AG10803 (cell line): ENCODE measurements around the gene PDCD7.
"Not testable (repeated sequence)": the region's sequence is repeated elsewhere in the genome, so short reads cannot be mapped to it uniquely, and the experiment has no call there.

Source experiments
- DNase-seq: peaks from one replicate; pipeline ENCODE4 v3.0.0; 2010; ENCODE audit warnings: low read depth
- H3K4me3 ChIP-seq: 2 replicates; pipeline ENCODE4 v1.5.1; 2011; ENCODE audit warnings: mild to moderate bottlenecking, low read length, control low read depth
- TF ChIP-seq, protein P1 (sequence below): conservative IDR thresholded peaks from 2 replicates; pipeline ENCODE4 v1.5.1; 2011; ENCODE audit warnings: mild to moderate bottlenecking, low read length, control low read depth, inconsistent platforms

The PDCD7 gene

DNA sequence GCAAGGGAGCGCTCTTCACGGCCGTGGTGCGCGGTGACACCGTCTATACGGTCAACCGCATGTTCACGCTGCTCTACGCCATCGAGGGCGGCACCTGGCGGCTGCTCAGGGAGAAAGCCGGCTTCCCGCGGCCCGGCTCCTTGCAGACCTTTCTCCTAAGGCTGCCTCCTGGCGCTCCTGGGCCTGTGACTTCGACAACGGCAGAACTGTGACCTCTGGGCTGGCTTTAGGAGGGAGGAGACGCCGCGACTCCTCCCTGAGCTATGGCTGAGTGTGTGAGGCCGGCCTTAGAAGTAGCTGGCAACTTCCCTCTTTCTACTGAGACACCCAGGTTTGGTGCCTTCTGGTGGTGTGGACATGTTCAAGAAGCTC lies 55.6 kb downstream of the PDCD7 start:
- H3K4me3 ChIP-seq, result no peak overlapping the region
- peak; percentile 55 for DNase-seq
- TF ChIP-seq, protein P1, sequence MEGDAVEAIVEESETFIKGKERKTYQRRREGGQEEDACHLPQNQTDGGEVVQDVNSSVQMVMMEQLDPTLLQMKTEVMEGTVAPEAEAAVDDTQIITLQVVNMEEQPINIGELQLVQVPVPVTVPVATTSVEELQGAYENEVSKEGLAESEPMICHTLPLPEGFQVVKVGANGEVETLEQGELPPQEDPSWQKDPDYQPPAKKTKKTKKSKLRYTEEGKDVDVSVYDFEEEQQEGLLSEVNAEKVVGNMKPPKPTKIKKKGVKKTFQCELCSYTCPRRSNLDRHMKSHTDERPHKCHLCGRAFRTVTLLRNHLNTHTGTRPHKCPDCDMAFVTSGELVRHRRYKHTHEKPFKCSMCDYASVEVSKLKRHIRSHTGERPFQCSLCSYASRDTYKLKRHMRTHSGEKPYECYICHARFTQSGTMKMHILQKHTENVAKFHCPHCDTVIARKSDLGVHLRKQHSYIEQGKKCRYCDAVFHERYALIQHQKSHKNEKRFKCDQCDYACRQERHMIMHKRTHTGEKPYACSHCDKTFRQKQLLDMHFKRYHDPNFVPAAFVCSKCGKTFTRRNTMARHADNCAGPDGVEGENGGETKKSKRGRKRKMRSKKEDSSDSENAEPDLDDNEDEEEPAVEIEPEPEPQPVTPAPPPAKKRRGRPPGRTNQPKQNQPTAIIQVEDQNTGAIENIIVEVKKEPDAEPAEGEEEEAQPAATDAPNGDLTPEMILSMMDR, result peak; percentile 68

DNA sequence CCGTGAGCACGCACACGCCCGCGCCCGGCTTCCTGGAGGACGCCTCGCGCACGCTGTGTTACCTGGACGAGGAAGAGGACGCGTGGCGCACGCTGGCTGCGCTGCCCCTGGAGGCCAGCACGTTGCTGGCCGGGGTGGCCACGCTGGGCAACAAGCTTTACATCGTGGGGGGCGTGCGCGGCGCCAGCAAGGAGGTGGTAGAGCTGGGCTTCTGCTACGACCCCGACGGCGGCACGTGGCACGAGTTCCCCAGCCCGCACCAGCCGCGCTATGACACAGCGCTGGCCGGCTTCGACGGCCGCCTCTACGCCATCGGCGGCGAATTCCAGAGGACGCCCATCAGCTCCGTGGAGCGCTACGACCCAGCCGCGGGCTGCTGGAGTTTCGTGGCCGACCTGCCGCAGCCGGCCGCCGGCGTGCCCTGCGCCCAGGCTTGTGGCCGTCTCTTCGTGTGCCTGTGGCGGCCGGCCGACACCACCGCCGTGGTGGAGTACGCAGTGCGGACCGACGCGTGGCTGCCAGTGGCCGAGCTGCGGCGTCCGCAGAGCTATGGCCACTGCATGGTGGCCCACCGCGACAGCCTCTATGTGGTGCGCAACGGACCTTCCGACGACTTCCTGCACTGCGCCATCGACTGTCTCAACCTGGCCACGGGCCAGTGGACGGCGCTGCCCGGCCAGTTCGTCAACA lies 56.2 kb downstream of the PDCD7 start:
- no peak overlapping the region for H3K4me3 ChIP-seq
- DNase-seq, result no peak
- TF ChIP-seq, protein P1, result no peak

DNA sequence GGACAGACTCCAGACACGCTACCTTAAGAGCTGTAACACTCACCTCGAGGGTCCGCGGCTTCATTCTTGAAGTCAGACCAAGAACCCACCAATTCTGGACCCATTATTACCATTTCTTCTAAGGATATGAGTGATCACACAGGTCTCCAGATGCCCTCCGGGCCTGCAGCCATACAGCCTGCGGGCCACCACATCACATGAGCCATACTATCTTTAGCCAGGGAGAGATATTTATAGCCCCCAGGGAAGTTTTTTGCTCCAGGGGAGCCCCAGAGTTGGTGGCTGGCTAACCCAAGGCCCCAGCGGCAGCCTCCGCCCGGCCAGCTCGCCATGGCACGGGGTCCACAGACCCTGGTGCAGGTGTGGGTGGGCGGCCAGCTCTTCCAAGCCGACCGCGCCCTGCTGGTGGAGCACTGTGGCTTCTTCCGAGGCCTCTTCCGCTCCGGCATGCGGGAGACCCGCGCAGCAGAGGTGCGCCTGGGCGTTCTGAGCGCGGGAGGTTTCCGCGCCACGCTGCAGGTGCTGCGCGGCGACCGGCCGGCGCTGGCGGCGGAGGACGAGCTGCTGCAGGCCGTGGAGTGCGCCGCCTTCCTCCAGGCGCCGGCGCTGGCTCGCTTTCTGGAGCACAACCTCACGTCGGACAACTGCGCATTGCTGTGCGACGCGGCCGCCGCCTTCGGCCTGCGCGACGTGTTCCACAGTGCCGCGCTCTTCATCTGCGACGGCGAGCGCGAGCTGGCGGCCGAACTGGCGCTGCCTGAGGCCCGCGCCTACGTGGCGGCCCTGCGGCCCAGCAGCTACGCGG lies 56.9 kb downstream of the PDCD7 start, which contains the start of gene KBTBD13:
TSS of gene KBTBD13 (plus strand) at position 261 of the 805 bp plus-strand sequence. CDS start at position 331, 70 bp downstream.
- no peak for DNase-seq
- H3K4me3 ChIP-seq, result no peak within 1 kb of the TSS
- TF ChIP-seq, protein P1, result no peak

DNA sequence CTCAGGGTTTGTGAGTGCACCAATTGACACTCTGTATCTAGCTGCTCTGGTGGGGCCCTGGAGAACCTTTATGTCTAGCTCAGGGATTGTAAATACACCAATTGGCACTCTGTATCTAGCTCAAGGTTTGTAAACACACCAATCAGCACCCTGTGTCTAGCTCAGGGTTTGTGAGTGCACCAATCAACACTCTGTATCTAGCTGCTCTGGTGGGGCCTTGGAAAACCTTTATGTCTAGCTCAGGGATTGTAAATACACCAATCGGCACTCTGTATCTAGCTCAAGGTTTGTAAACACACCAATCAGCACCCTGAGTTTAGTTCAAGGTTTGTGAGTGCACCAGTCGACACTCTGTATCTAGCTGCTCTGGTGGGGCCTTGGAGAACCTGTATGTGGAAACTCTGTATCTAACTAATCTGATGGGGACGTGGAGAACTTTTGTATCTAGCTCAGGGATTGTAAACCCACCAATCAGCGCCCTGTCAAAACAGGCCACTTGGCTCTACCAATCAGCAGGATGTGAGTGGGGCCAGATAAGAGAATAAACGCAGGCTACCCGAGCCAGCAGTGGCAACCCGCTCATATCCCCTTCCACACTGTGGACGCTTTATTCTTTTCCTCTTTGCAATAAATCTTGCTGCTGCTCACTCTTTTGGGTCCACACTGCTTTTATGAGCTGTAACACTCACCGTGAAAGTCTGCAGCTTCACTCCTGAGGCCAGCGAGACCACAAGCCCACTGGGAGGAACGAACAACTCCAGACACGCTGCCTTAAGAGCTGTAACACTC lies 57.8 kb downstream of the PDCD7 start:
- DNase-seq, H3K4me3 ChIP-seq: not testable (repeated sequence)

DNA sequence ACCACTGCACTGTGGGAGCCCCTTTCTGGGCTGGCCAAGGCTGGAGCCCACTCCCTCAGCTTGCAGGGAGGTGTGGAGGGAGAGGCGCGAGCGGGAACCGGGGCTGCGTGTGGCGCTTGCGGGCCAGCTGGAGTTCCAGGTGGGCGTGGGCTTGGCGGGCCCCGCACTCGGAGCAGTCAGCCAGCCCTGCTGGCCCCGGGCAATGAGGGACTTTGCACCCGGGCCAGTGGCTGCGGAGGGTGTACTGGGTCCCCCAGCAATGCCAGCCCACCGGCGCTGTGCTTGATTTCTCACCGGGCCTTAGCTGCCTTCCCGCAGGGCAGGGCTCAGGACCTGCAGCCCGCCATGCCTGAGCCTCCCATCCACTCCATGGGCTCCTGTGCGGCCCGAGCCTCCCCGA lies 58.7 kb downstream of the PDCD7 start:
- H3K4me3 ChIP-seq, DNase-seq: not testable (repeated sequence)

DNA sequence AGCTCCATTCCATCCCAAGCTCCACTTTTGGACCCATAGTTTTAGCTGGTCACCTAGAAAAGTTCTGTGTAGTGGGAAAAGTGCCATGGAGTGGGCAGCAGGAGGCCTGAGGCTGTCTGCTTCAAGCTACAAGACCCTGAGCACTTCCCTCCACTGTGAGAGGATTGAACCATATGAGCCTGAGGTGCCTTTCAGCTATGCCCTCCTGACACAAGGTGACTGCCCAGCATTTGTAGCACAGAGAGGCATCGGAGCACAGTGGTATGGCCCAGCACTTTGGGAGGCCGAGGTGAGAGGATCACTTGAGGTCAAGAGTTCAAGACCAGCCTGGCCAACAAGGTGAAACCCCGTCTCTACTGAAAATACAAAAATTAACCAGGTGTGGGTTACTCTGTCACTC lies 61.0 kb downstream of the PDCD7 start:
- TF ChIP-seq, protein P1, result no peak
- DNase-seq, result no peak
- no peak overlapping the region for H3K4me3 ChIP-seq

DNA sequence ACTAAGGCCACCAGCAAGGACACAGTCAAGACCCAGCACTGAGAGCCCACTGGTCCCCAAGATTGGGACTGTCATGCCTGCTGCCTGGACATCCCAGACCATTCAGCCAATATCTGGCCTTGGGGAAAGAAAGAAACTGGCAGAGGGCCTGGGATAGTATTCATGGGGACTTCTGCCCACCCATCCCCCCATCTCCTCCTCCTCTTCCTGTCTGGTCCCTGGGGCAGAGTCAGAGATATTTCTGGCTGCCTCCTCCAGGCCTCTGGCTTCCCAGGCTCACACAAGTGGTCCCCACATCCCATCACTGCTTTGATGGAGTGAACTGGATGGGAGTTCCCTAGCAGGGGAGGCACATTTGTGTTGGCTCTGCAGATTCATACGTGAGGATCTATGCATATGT lies 61.6 kb downstream of the PDCD7 start:
- DNase-seq, result peak; percentile 47
- TF ChIP-seq, protein P1, result no peak

More for the DNA sequence above, 61.6 kb downstream of the PDCD7 start:
- H3K4me3 ChIP-seq, result no peak overlapping the region
